AG04450 (cell line): ENCODE results near the gene ZFP92. TPM values are rescaled to one million over a fixed set of nuclear protein-coding genes. Genes with fewer than 3 reads are reported as not detected.

Source experiments
- CTCF ChIA-PET: fragments of 300-600, 350-600 bp; formaldehyde crosslinking; extraction: SDS; loops from one replicate; lab custom pipeline; 2022; ENCODE audit warnings: antibody characterized with exemption, inconsistent platforms; lab: Charles Lee
- POLR2A ChIA-PET: fragments of 350-600 bp; formaldehyde crosslinking; extraction: SDS; loops from one replicate; lab custom pipeline; 2021; ENCODE audit warnings: antibody characterized with exemption, inconsistent platforms; lab: Yijun Ruan, JAX
- DNase-seq: peaks from one replicate; pipeline ENCODE4 v3.0.0-alpha.2; 2011; ENCODE audit warnings: low read depth, low spot score
- H3K27ac ChIP-seq: one replicate; pipeline ENCODE4 v1.5.1; 2012; ENCODE audit warnings: low read depth, low read length, control low read depth
- H3K27me3 ChIP-seq: one replicate; pipeline ENCODE4 v1.6.0; 2012; ENCODE audit warnings: low read length; ENCODE audit not compliant: control insufficient read depth, insufficient read depth
- H3K4me3 ChIP-seq: 2 replicates; pipeline ENCODE4 v1.5.1; 2011; ENCODE audit warnings: mild to moderate bottlenecking, low read depth, low read length, control low read depth
- H3K9me3 ChIP-seq: 2 replicates; pipeline ENCODE4 v1.5.1; 2012; ENCODE audit warnings: low read length; ENCODE audit not compliant: control insufficient read depth, insufficient read depth
- polyA plus RNA-seq: library from polyadenylated mRNA; depleted of rRNA; stranded (reverse); fragments of >200 nt; gene quantifications from 2 replicates; pipeline ENCODE4 v1.2.3, GENCODE V29; 2011
- TF ChIP-seq, protein P1 (sequence below): IDR thresholded peaks from 2 replicates; pipeline ENCODE4 v1.5.1; 2011; ENCODE audit warnings: low read depth, low read length, control low read depth, inconsistent platforms

The ZFP92 gene
- polyA plus RNA-seq, 1 experiment: 0.02 TPM

DNA sequence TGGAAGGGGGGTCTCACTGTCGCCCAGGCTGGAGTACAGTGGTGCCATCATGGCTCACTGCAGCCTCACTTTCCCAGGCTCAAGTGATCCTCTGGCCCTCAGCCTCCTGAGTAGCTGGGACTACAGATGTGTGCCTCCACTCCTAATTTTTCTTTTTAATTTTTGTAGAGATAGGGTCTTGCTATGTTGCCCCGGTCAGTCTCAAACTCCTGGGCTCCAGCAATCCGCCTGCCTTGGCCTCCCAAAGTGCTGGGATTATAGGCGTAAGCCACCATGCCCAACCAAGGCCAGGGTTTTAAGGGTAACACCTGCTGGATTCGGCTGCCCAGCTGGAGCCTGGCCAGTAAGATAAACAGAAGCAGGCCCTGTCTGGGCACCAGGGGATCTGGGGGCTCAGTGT lies 31.2 kb downstream of the ZFP92 start:
- Histone ChIP-seq H3K27me3 (no peaks in the 10 kb centered on the region), H3K27ac (no peak overlapping the region), H3K9me3 (no peaks in the 10 kb centered on the region), H3K4me3 (no peak overlapping the region)
- no peak for DNase-seq
- ChIA-PET CTCF (no interaction called here), POLR2A (no interaction called here)
- TF ChIP-seq, protein P1, sequence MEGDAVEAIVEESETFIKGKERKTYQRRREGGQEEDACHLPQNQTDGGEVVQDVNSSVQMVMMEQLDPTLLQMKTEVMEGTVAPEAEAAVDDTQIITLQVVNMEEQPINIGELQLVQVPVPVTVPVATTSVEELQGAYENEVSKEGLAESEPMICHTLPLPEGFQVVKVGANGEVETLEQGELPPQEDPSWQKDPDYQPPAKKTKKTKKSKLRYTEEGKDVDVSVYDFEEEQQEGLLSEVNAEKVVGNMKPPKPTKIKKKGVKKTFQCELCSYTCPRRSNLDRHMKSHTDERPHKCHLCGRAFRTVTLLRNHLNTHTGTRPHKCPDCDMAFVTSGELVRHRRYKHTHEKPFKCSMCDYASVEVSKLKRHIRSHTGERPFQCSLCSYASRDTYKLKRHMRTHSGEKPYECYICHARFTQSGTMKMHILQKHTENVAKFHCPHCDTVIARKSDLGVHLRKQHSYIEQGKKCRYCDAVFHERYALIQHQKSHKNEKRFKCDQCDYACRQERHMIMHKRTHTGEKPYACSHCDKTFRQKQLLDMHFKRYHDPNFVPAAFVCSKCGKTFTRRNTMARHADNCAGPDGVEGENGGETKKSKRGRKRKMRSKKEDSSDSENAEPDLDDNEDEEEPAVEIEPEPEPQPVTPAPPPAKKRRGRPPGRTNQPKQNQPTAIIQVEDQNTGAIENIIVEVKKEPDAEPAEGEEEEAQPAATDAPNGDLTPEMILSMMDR: no peak

DNA sequence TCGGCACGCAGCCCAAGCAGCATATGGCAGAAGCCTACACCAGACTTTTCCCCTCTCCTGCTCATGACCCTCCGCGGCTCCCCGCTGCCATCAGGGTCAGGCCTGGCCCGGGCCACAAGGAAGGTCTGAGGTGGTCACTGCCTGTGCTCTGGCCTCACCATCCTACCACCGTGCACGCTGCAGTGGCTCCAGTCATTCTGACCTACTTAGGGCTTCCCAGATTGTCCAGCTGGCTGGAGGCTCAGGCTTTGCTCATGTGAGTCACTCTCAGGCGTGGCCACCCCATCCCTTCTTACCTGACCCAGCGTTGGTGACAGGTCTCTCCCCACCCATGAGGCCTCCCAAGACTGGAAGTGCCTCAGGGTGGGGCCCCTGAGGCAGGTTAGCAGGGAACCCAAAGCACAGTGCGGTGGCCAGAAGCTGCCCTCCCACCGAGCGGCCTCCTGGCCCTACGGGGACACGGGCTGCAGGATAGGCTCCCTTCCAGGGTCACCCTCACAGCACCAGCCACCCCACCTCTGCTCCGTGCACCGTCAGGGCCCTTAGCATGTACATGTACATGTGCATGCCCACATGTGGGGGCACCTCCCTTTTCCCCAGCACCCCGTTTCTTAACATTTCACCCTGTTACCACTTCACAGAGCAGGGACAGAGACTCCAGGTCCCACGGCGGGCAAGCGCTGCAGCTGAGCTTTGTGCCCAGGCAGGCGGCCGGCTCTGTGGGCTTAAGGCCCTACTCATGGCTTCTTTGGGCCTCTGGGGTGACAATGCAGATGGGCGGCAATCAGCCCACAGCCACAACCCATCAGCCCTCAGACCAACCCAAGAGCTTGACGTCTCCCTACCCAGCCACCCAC lies 32.4 kb downstream of the ZFP92 start:
- ChIA-PET CTCF (no interaction called here), POLR2A (no interaction called here)
- no peak for DNase-seq
- TF ChIP-seq, protein P1: no peak
- no peak overlapping the region for H3K27ac ChIP-seq
- H3K27me3 ChIP-seq: no peaks in the 10 kb centered on the region
- no peak overlapping the region for H3K4me3 ChIP-seq
- no peaks in the 10 kb centered on the region for H3K9me3 ChIP-seq

DNA sequence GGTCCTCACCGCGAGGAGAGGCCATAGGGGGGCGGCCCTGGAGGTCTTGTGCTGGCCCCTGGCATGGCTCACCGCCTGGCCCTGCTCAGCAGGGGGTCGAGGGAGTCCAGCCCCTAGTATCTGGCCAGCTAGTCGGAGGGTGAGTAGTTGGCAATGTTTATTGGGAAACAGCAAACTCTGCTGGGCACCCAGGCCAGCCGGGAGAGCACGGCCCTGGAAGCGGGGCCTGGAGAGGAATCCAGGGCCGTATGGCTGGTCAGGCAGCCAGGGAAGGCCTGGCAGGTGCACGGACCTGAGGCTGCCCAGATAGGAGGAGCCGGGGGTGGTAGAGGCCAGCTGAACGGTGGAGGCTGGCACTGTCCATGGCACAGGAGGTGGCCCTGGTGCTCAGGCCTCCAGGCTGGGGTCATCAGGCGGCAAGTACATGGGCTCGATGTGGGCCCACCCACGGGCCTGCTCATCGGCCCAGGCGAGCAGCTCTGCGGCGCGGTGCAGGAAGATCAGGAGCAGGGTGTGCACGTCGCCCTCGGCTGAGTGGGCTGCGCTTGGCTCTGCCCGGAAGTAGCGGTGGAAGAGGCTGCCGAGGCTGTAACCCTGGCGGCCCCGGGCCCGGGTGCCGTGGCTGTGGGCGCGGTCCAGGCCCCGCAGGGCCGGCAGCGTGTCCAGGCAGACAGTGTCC lies 33.2 kb downstream of the ZFP92 start:
- CTCF ChIA-PET: no interaction called here
- POLR2A ChIA-PET: no interaction called here
- Histone ChIP-seq H3K27ac (no peak overlapping the region), H3K27me3 (no peaks in the 10 kb centered on the region), H3K4me3 (no peak overlapping the region), H3K9me3 (no peaks in the 10 kb centered on the region)
- TF ChIP-seq, protein P1: no peak
- no peak for DNase-seq

DNA sequence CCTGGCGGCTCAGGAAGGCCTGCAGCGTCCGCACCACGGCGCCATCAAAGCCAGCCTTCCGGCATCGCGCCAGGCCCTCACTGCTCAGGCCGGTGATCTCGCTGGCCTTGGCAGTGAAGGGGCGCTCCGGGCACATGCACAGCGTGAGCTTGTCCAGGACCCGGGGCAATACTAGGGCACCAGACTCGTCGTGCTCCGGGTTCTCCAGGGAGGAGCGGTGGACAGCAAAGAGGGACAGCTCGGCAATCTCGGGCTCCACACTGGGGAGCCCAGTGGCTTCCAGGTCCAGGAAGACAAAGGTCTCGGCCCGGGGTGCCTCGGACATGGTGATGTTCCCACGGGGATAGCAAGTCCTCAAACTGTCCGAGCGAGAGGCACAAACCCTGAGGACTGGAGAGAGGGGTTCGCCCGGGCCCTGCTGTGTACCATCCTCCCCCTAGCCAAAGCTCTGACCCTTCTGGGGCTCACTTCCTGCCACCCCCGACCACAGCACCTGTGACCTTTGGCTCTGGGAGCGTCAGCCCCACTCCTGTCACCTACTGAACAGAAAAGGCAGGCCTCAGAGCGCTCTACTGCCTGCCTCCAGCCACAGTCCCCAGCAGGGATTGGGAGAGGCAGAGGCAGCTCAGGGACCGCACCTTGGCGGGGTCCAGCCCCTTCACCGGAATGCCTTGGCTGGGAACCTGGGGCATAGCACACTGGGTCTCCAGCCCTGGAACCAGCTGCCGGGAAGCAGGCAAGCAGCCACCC lies 34.0 kb downstream of the ZFP92 start:
- Histone ChIP-seq H3K27me3 (no peaks in the 10 kb centered on the region), H3K27ac (no peak overlapping the region), H3K9me3 (no peaks in the 10 kb centered on the region), H3K4me3 (no peak overlapping the region)
- ChIA-PET POLR2A (no interaction called here), CTCF (no interaction called here)
- no peak for DNase-seq
- TF ChIP-seq, protein P1: no peak
